OCI-LY7 (cell line): ENCODE results near the gene PUM1. TPM values are rescaled to one million over a fixed set of nuclear protein-coding genes. Genes with fewer than 3 reads are reported as not detected.

Experiments used
- BruUV-seq: library from RNA; stranded (reverse); fragments of 400-500 nt; replicated peaks from 2 replicates; lab custom pipeline; 2021; lab: Mats Ljungman, UMichigan
- CTCF ChIA-PET: fragments of 300-600 bp; sonication (Branson Sonifier 250); formaldehyde crosslinking; loops from one replicate; lab custom pipeline; 2022; ENCODE audit warnings: antibody characterized with exemption; ENCODE audit not compliant: unreplicated experiment; lab: Charles Lee
- POLR2A ChIA-PET: fragments of 300-600 bp; sonication (Branson Sonifier 250); formaldehyde crosslinking; loops from one replicate; lab custom pipeline; 2022; ENCODE audit warnings: antibody characterized with exemption; lab: Charles Lee
- DNase-seq: peaks from one replicate; pipeline ENCODE4 v3.0.0-alpha.2; 2015; ENCODE audit warnings: low spot score
- H2AFZ ChIP-seq: fragments of 200-600 bp; sonication (generic), shearing (Covaris generic); 2 replicates; pipeline ENCODE4 v1.6.1; 2014; ENCODE audit warnings: mild to moderate bottlenecking, antibody characterized with exemption, low read length, moderate library complexity
- H3K27ac ChIP-seq: fragments of 200-600 bp; sonication (generic); 2 replicates; pipeline ENCODE4 v1.5.1; 2014; ENCODE audit warnings: mixed run types, low read depth, mild to moderate bottlenecking, moderate library complexity, low read length, inconsistent platforms; ENCODE audit not compliant: poor library complexity, severe bottlenecking
- H3K36me3 ChIP-seq: fragments of 200-600 bp; sonication (generic); 2 replicates; pipeline ENCODE4 v1.6.1; 2014; ENCODE audit warnings: mild to moderate bottlenecking, antibody characterized with exemption, low read length, moderate library complexity, mixed read lengths; ENCODE audit not compliant: insufficient read depth
- H3K4me1 ChIP-seq: fragments of 200-600 bp; sonication (generic); 2 replicates; pipeline ENCODE4 v1.5.1; 2014; ENCODE audit warnings: mild to moderate bottlenecking, low read length; ENCODE audit not compliant: insufficient read depth, poor library complexity, severe bottlenecking
- H3K4me2 ChIP-seq: fragments of 200-600 bp; sonication (generic); 2 replicates; pipeline ENCODE4 v1.6.1; 2014; ENCODE audit warnings: mild to moderate bottlenecking, low read length
- H3K4me3 ChIP-seq: fragments of 200-600 bp; sonication (generic); 2 replicates; pipeline ENCODE4 v1.5.1; 2014; ENCODE audit warnings: mild to moderate bottlenecking, low read depth, low read length; ENCODE audit not compliant: poor library complexity, severe bottlenecking
- H3K79me2 ChIP-seq: fragments of 200-600 bp; sonication (generic); 2 replicates; pipeline ENCODE4 v1.6.1; 2016; ENCODE audit warnings: low read depth, mild to moderate bottlenecking, low read length, moderate library complexity, mixed read lengths; ENCODE audit not compliant: insufficient read depth
- H3K9me2 ChIP-seq: fragments of 200-600 bp; sonication (generic); 2 replicates; pipeline ENCODE4 v1.6.1; 2016; ENCODE audit warnings: mild to moderate bottlenecking, low read length, mixed read lengths; ENCODE audit not compliant: insufficient read depth
- H3K9me3 ChIP-seq: fragments of 200-600 bp; sonication (generic); 2 replicates; pipeline ENCODE4 v1.6.1; 2014; ENCODE audit warnings: mild to moderate bottlenecking, mixed run types, low read length, mixed read lengths
- H4K20me1 ChIP-seq: fragments of 200-600 bp; sonication (generic); 2 replicates; pipeline ENCODE4 v1.6.1; 2014; ENCODE audit warnings: mild to moderate bottlenecking, antibody characterized with exemption, low read length, moderate library complexity, mixed read lengths; ENCODE audit not compliant: insufficient read depth
- EZH2phosphoT487 ChIP-seq: fragments of 200-600 bp; sonication (generic); IDR thresholded peaks from 2 replicates; pipeline ENCODE4 v1.6.1; 2018; ENCODE audit warnings: low read depth, borderline replicate concordance, mild to moderate bottlenecking, mixed run types, antibody characterized with exemption, low read length, moderate library complexity, mixed read lengths
- intact Hi-C: fragments of 100-400 bp; cut with micrococcal nuclease; formaldehyde crosslinking; loops from one replicate; pipeline ENCODE4 v1.10.0; 2022; ENCODE audit not compliant: unreplicated experiment
- total RNA-seq, 2 experiments: library from RNA; depleted of rRNA in 1 of 2; stranded (reverse); fragments of >200 nt in 1 of 2; shearing (Covaris generic) in 1 of 2; gene quantifications; 2 replicates each; pipeline ENCODE4 v1.2.3, GENCODE V29; 2014 to 2022
- TF ChIP-seq, protein P1 (sequence below): fragments of 200-600 bp; sonication (generic); conservative IDR thresholded peaks from 2 replicates; pipeline ENCODE4 v1.5.1; 2014; ENCODE audit warnings: mild to moderate bottlenecking, antibody characterized with exemption, low read length, moderate library complexity, mixed read lengths

Gene PUM1
- total RNA-seq, 2 experiments from 2014 or later = 52.0 to 97.5 TPM

GRCh38 chr1:31036749-31037500, 28.6 kb downstream of the PUM1 start:
- peaks cover 18% of the 10 kb centered on the region for H3K4me1 ChIP-seq
- H3K9me2 ChIP-seq = no peaks in the 10 kb centered on the region
- H3K4me2 ChIP-seq = no peak overlapping the region
- no peak overlapping the region for H2AFZ ChIP-seq
- no peak overlapping the region for H3K4me3 ChIP-seq
- DNase-seq = no peak
- TF ChIP-seq, protein P1, sequence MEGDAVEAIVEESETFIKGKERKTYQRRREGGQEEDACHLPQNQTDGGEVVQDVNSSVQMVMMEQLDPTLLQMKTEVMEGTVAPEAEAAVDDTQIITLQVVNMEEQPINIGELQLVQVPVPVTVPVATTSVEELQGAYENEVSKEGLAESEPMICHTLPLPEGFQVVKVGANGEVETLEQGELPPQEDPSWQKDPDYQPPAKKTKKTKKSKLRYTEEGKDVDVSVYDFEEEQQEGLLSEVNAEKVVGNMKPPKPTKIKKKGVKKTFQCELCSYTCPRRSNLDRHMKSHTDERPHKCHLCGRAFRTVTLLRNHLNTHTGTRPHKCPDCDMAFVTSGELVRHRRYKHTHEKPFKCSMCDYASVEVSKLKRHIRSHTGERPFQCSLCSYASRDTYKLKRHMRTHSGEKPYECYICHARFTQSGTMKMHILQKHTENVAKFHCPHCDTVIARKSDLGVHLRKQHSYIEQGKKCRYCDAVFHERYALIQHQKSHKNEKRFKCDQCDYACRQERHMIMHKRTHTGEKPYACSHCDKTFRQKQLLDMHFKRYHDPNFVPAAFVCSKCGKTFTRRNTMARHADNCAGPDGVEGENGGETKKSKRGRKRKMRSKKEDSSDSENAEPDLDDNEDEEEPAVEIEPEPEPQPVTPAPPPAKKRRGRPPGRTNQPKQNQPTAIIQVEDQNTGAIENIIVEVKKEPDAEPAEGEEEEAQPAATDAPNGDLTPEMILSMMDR = no peak
- TF ChIP-seq EZH2phosphoT487 = no peak
- H3K36me3 ChIP-seq = peaks cover 79% of the 10 kb centered on the region
- intact Hi-C loops = no loop called here
- BruUV-seq = no TSS peak
- POLR2A ChIA-PET = interaction anchor here (0.5 to 0.7 kb wide), 3 partner anchors 9 to 601 kb away, joined by 3 read pairs; no protein-coding TSS in a partner anchor
- H3K9me3 ChIP-seq = no peaks in the 10 kb centered on the region
- peaks cover 100% of the 10 kb centered on the region for H3K79me2 ChIP-seq
- H3K27ac ChIP-seq = no peak overlapping the region
- peaks cover 24% of the 10 kb centered on the region for H4K20me1 ChIP-seq
- CTCF ChIA-PET = no interaction called here

- TF ChIP-seq, protein P1 = no peak
- TF ChIP-seq EZH2phosphoT487 = no peak
- Histone ChIP-seq H3K4me2 (no peak overlapping the region), H3K79me2 (peaks cover 100% of the 10 kb centered on the region), H3K27ac (no peak overlapping the region), H4K20me1 (peaks cover 44% of the 10 kb centered on the region), H3K9me3 (no peaks in the 10 kb centered on the region), H2AFZ (no peak overlapping the region), H3K36me3 (peaks cover 72% of the 10 kb centered on the region), H3K4me1 (peaks cover 38% of the 10 kb centered on the region), H3K4me3 (no peak overlapping the region), H3K9me2 (no peaks in the 10 kb centered on the region)
- intact Hi-C loops = no loop called here
- no TSS peak for BruUV-seq
- CTCF ChIA-PET = no interaction called here
- POLR2A ChIA-PET = interaction anchor here (0.7 kb wide), 1 partner anchor 13 kb away, joined by 3 read pairs; no protein-coding TSS in a partner anchor
- DNase-seq = no peak
These were observed 31.9 kb downstream of the PUM1 start for GRCh38 chr1:31033598-31033997.

DNA sequence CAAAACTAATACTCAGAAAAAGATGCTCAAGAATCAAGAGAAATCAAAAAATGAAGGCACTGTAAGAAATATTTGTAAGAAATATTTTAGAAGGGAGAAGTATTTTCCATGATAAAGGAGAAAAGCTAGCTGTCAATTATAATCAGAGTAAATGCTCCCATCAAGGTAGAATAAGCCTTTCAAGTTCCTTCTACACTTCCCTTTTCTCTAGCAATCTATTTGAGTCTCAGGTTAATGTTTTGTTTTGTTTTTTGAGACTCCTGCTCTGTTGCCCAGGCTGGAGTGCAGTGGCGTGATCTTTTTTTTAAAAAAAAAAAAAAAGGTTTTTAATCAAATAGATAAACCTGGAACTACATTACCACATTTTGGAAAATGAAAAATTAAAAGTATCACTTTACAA, 33.3 kb downstream of the PUM1 start:
- no peaks in the 10 kb centered on the region for H3K9me2 ChIP-seq
- DNase-seq = no peak
- H2AFZ ChIP-seq = no peak overlapping the region
- 0 out of 2 replicates have a peak overlapping the region, but pooled peaks have one; percentile 6 for H3K4me2 ChIP-seq
- H3K79me2 ChIP-seq = peaks cover 99% of the 10 kb centered on the region
- no peak overlapping the region for H3K27ac ChIP-seq
- CTCF ChIA-PET = no interaction called here
- no peaks in the 10 kb centered on the region for H3K9me3 ChIP-seq
- peaks cover 51% of the 10 kb centered on the region for H4K20me1 ChIP-seq
- H3K4me3 ChIP-seq = no peak overlapping the region
- POLR2A ChIA-PET = no interaction called here
- no peak for TF ChIP-seq EZH2phosphoT487
- TF ChIP-seq, protein P1 = no peak
- intact Hi-C loops = no loop called here
- BruUV-seq = no TSS peak
- H3K36me3 ChIP-seq = peaks cover 70% of the 10 kb centered on the region
- peaks cover 50% of the 10 kb centered on the region for H3K4me1 ChIP-seq
